ENCODE measurements around the gene IL1RN.

Gene IL1RN, protein sequence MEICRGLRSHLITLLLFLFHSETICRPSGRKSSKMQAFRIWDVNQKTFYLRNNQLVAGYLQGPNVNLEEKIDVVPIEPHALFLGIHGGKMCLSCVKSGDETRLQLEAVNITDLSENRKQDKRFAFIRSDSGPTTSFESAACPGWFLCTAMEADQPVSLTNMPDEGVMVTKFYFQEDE

DNA sequence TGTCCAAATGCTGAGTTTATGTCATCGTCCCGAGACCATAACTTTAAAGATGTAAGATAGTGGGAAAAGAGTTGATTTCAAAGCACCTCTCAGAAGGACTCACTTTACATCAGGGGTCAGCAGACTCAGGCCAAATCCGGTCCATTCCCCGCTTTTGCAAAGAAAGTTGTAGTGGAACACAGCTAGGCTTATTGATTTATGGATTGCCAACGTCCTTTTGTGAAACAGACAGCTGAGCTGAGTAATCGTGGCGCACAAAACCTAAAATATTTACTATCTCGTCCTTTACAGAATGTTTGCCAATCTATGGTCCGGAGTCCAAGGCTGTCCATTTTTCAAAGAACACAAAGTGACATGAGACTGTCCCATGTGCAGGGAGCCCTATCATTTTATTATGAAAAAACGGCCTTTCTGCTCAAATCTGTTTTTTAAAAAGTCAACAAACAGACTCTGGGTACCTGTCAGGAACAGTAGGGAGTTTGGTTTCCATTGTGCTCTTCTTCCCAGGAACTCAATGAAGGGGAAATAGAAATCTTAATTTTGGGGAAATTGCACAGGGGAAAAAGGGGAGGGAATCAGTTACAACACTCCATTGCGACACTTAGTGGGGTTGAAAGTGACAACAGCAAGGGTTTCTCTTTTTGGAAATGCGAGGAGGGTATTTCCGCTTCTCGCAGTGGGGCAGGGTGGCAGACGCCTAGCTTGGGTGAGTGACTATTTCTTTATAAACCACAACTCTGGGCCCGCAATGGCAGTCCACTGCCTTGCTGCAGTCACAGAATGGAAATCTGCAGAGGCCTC is at the start of gene IL1RN:
IL1RN (plus strand) TSS at position 754 of the 801 bp plus-strand sequence; CDS start at position 781, 27 bp downstream.
- no peak for TF ChIP-seq CTCF (IDR thresholded peaks at IDR 0.05)

- TF ChIP-seq CTCF (IDR thresholded peaks at IDR 0.05), result no peak
Measured at GRCh38 chr2:113077921-113078320, 49.5 kb upstream of the IL1RN start.

DNA sequence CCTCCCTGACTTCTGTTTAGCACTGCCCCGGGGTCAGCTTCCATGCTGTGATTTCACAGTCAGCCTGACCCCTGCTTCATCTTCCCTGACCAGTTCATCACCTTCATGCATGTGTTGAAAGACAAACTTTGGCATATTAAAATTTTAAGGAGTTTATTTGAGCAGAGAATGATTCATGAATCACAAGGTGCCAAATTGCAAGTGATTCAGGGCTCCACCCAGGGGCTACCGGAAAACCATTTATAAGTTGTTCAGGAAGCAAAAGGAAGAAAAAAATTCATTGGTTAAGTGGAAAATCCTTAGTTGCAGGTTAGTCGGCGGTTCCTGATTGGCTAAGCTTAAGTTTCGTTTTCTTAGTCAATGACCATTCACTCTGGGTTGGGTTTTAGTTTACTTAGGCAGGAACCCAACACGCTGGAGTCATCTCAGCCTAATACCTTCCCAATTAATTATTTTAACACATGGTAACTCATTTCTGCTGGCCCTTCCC is 49.0 kb upstream of the IL1RN start:
- no peak for TF ChIP-seq CTCF (IDR thresholded peaks at IDR 0.05)

GRCh38 chr2:113079131-113079530 is 48.3 kb upstream of the IL1RN start:
- TF ChIP-seq CTCF (IDR thresholded peaks at IDR 0.05), result no peak

GRCh38 chr2:113080134-113080533 is 47.3 kb upstream of the IL1RN start:
- peak; percentile 72 for TF ChIP-seq CTCF (IDR thresholded peaks at IDR 0.05)

- no peak for TF ChIP-seq CTCF (IDR thresholded peaks at IDR 0.05)
Measured at GRCh38 chr2:113081488-113082210, 45.7 kb upstream of the IL1RN start.

DNA sequence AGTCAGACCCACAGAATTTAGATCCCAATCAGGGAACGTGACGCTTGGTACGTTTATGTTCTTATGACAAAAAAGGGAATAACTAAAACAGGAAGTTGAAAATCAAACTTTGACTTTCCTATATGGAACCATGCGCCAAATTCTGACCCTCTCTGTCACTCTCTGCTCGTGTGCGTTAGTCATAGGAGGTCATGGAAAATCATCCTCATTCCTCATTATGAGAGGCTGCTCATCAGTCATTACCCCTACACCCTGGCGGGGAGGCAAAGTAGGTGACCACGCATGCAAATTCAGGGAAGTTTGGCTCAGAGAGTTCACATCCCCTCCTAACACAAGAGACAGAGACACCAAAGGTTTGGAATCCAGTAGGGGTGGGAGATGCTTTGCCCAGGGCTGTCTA is 44.1 kb upstream of the IL1RN start:
- TF ChIP-seq CTCF (IDR thresholded peaks at IDR 0.05), result no peak

Measured in LNCAP (cell line).